GM12878 (cell line): Measurements from ENCODE around the gene TMEM150C.

Experiments used
- FOXM1 ChIP-seq: IDR thresholded peaks from 2 replicates; pipeline ENCODE4 v1.6.1; 2012; ENCODE audit warnings: low read depth, mild to moderate bottlenecking, inconsistent platforms, low read length, moderate library complexity
- HCFC1 ChIP-seq: fragments of 150-350 bp; IDR thresholded peaks from 2 replicates; pipeline ENCODE4 v1.6.1; 2014; ENCODE audit warnings: low read length
- PBX3 ChIP-seq: IDR thresholded peaks from 2 replicates; pipeline ENCODE4 v1.6.1; 2011; ENCODE audit warnings: mild to moderate bottlenecking, low read depth, low read length, moderate library complexity; ENCODE audit not compliant: insufficient replicate concordance

GRCh38 chr4:82593411-82593810 is 31.6 kb upstream of the TMEM150C start:
- TF ChIP-seq PBX3 (no peak), HCFC1 (no peak), FOXM1 (no peak)
